H1 (cell line): ENCODE results near the gene NGFR.

Experiments used
- CTCF ChIP-seq, 3 experiments: IDR thresholded peaks; 1 replicate in 2 of 3; 2 replicates in 1 of 3; pipeline versions ENCODE4 v1.5.1 to v1.6.1; 2011; ENCODE audit warnings: low read length in 3 of 3, mild to moderate bottlenecking in 3 of 3, inconsistent platforms in 2 of 3, low read depth in 1 of 3, moderate library complexity in 1 of 3; ENCODE audit not compliant: insufficient read depth in 1 of 3; ENCODE audit errors: control extremely low read depth in 1 of 3
- JUN ChIP-seq: IDR thresholded peaks from 2 replicates; pipeline ENCODE4 v1.6.1; 2011; ENCODE audit warnings: low read depth, mild to moderate bottlenecking, improper control_type of control experiment, low read length
- MAFK ChIP-seq: IDR thresholded peaks from 2 replicates; pipeline ENCODE4 v1.6.1; 2012; ENCODE audit warnings: low read depth, mild to moderate bottlenecking, improper control_type of control experiment, low read length
- MAX ChIP-seq: IDR thresholded peaks from 2 replicates; pipeline ENCODE4 v1.6.1; 2012; ENCODE audit warnings: inconsistent platforms
- NRF1 ChIP-seq: IDR thresholded peaks from 2 replicates; pipeline ENCODE4 v1.6.1; 2011; ENCODE audit warnings: mild to moderate bottlenecking, low read depth, low read length, improper control_type of control experiment
- TEAD4 ChIP-seq: IDR thresholded peaks from 2 replicates; pipeline ENCODE4 v1.6.1; 2012; ENCODE audit warnings: low read depth, low read length, inconsistent platforms, mixed read lengths
- ZNF274 ChIP-seq: IDR thresholded peaks from 2 replicates; pipeline ENCODE4 v1.7.0; 2012; ENCODE audit warnings: low read length, borderline replicate concordance; ENCODE audit errors: extremely low read depth

- TF ChIP-seq CTCF (IDR thresholded peaks at IDR 0.05; ENCODE audit: control extremely low read depth in 1 of 3, insufficient read depth in 1 of 3, low read depth in 1 of 3, low read length in 3 of 3) = peak in 1 of 3 experiments; percentile 2; a peak in 1 of 4 replicates
- no peak for TF ChIP-seq NRF1
- TF ChIP-seq MAX = no peak
- TF ChIP-seq ZNF274 = no peak
- TF ChIP-seq MAFK = no peak
- no peak for TF ChIP-seq JUN
- 0 out of 2 replicates have a peak, but pooled peaks have one; percentile 38 for TF ChIP-seq TEAD4
Observed at GRCh38 chr17:49471089-49471683, 23.9 kb upstream of the NGFR start.
